Stomach (tissue), 9 donors: ENCODE measurements around the gene CNTN5. TPM values are rescaled to one million over a fixed set of nuclear protein-coding genes. Genes with fewer than 3 reads are reported as not detected.

ENCODE experiments used
- DNase-seq, 2 donors: peaks; one replicate each; pipeline versions ENCODE4 v3.0.0 to v3.0.0-alpha.2; 2013 to 2019
- H3K27ac ChIP-seq, 5 donors: fragments of 200-600 bp in 4 of 5; sonication (generic) in 4 of 5; one replicate each; pipeline ENCODE4 v1.5.1; 2013 to 2019; ENCODE audit warnings: mild to moderate bottlenecking in 1 of 5, moderate library complexity in 1 of 5
- H3K27me3 ChIP-seq, 3 donors: fragments of 200-600 bp; sonication (generic); one replicate each; pipeline ENCODE4 v1.5.1; 2017 to 2019; ENCODE audit warnings: mixed run types in 1 of 3
- H3K36me3 ChIP-seq, 4 donors: fragments of 200-600 bp; sonication (generic); 1 replicate in 3 of 4; 2 replicates in 1 of 4; pipeline ENCODE4 v1.5.1; 2016 to 2019
- H3K4me1 ChIP-seq, 4 donors: fragments of 200-600 bp; sonication (generic); one replicate each; pipeline ENCODE4 v1.5.1; 2016 to 2019
- H3K4me3 ChIP-seq, 4 donors: fragments of 200-600 bp; sonication (generic) in 3 of 4; one replicate each; pipeline ENCODE4 v1.5.1; 2016 to 2019; ENCODE audit warnings: mild to moderate bottlenecking in 1 of 4
- H3K9me3 ChIP-seq, 4 donors: fragments of 200-600 bp; sonication (generic); one replicate each; pipeline ENCODE4 v1.5.1; 2016 to 2019
- CTCF ChIP-seq, 7 experiments: fragments of 450-650 bp in 4 of 7; fragments of 200-600 bp in 3 of 7; sonication (generic) in 3 of 7; IDR thresholded peaks; one replicate each; pipeline ENCODE4 v1.5.1; 2016 to 2019; ENCODE audit warnings: antibody characterized with exemption in 7 of 7, control low read depth in 2 of 7, mild to moderate bottlenecking in 1 of 7
- EP300 ChIP-seq: sonication (generic); formaldehyde crosslinking; IDR thresholded peaks from one replicate; pipeline ENCODE4 v1.6.1; 2017; ENCODE audit warnings: antibody characterized with exemption
- POLR2A ChIP-seq, 4 donors: fragments of 450-650 bp; IDR thresholded peaks; one replicate each; pipeline ENCODE4 v1.6.1; 2016; ENCODE audit warnings: antibody characterized with exemption in 4 of 4, control low read depth in 2 of 4, mild to moderate bottlenecking in 1 of 4, moderate library complexity in 1 of 4
- POLR2AphosphoS5 ChIP-seq, 3 donors: sonication (generic); formaldehyde crosslinking; IDR thresholded peaks; one replicate each; pipeline ENCODE4 v1.6.1; 2016; ENCODE audit warnings: antibody characterized with exemption in 3 of 3
- WGBS, 5 donors: extraction: QIAGEN DNeasy Blood & Tissue Kit in 3 of 5; methylation state at CpG; one replicate each; pipeline versions ENCODE4 v1.1.5 to v1.1.7; 2013 to 2018; 5-methylcytosine and 5-hydroxymethylcytosine counted together
- intact Hi-C: fragments of 100-400 bp; cut with DNase I; formaldehyde crosslinking; loops from one replicate; pipeline ENCODE4 v1.15.1; 2023; ENCODE audit warnings: low total_unique reads
- polyA plus RNA-seq, 3 donors: library from polyadenylated mRNA; stranded (reverse); fragments of 200-250 nt; gene quantifications; one replicate each; pipeline ENCODE4 v1.2.3, GENCODE V29; 2013
- total RNA-seq, 5 donors: library from RNA; depleted of rRNA; stranded (reverse); fragments of >200 nt; gene quantifications; one replicate each; pipeline versions ENCODE4 v1.1.0 to v1.2.3, GENCODE V29; 2014 to 2016
- donor health status: healthy with polysubstance abuse.
- donor health status: Bipolar disorder and iron deficiency.
- donor health status: healthy.

Gene CNTN5
- total and polyA plus RNA-seq, 8 donors = 0.05 to 9.9 TPM; not detected in 6

GRCh38 chr11:99795999-99796398 is 775.2 kb downstream of the CNTN5 start:
- intact Hi-C loops = no loop called here
- Histone ChIP-seq H3K9me3 (peaks cover 0 to 4% (median 0%) of the 10 kb centered on the region in 4 donors), H3K27me3 (no peaks in the 10 kb centered on the region), H3K4me1 (no peaks in the 10 kb centered on the region), H3K36me3 (no peaks in the 10 kb centered on the region), H3K27ac (no peak overlapping the region), H3K4me3 (no peak overlapping the region)
- TF ChIP-seq EP300 = no peak
- TF ChIP-seq CTCF (IDR thresholded peaks at IDR 0.05) = no peak
- no peak for TF ChIP-seq POLR2AphosphoS5 (IDR thresholded peaks at IDR 0.05)
- no peak for TF ChIP-seq POLR2A (IDR thresholded peaks at IDR 0.05)
- WGBS, 5 donors = 69 to 93% (median 79%) methylated on average over 3 of the region's 3 CpGs
- no peak for DNase-seq

DNA sequence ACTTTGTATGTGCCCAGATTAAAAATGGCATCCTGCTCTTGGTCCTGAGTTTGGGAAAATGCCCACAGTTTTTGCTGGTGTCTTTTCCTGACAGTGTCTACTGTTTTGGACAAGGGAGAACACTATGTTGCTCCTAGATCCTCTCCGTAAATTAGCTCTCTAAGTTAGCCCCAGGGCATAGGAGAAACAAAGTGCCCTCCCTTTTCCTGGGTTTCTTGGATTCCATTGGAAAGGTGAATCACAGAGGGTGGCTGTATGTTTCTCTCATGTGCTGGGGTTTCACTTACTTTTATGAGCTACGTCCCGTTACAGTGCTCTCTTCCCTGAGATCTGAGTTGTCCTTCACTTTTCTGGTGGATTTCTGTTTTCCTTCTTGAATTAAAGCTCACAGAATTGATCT is 782.8 kb downstream of the CNTN5 start:
- Histone ChIP-seq H3K36me3 (no peaks in the 10 kb centered on the region), H3K4me1 (no peaks in the 10 kb centered on the region), H3K9me3 (peaks cover 0 to 15% (median 7%) of the 10 kb centered on the region in 4 donors), H3K27me3 (no peaks in the 10 kb centered on the region), H3K27ac (no peak overlapping the region), H3K4me3 (no peak overlapping the region)
- TF ChIP-seq EP300 (no peak), CTCF (IDR thresholded peaks at IDR 0.05) (no peak), POLR2AphosphoS5 (IDR thresholded peaks at IDR 0.05) (no peak), POLR2A (IDR thresholded peaks at IDR 0.05) (no peak)
- WGBS, 5 donors = 82 to 93% (median 86%) methylated on average over 3 of the region's 3 CpGs
- DNase-seq = no peak
- intact Hi-C loops = no loop called here

DNA sequence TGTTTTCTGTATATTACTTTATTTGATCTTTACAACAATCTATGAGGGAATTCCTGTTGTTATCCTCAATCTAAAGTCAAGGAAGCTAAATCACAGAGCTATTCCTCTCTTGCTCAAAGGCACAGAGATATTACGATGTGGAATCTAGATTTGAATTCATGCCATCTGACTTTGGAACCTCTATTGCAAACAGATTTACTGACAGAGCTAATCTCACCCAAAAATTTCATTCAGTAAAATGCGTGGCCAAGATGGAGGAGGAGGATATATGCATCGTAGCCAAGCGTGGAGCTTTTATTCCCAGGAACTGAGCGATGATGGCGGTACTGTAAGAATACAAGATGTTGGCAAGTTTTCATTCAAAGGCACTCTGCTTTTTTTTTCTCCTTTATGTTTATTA is 791.8 kb downstream of the CNTN5 start:
- no peak for DNase-seq
- 88 to 93% (median 91%) methylated on average over 6 of the region's 6 CpGs for WGBS, 5 donors
- Histone ChIP-seq H3K27me3 (no peaks in the 10 kb centered on the region), H3K4me1 (no peaks in the 10 kb centered on the region), H3K9me3 (no peaks in the 10 kb centered on the region), H3K27ac (no peak overlapping the region), H3K4me3 (no peak overlapping the region), H3K36me3 (no peaks in the 10 kb centered on the region)
- TF ChIP-seq POLR2A (IDR thresholded peaks at IDR 0.05) = no peak
- TF ChIP-seq EP300 = no peak
- no peak for TF ChIP-seq POLR2AphosphoS5 (IDR thresholded peaks at IDR 0.05)
- no peak for TF ChIP-seq CTCF (IDR thresholded peaks at IDR 0.05)
- intact Hi-C loops = no loop called here

DNA sequence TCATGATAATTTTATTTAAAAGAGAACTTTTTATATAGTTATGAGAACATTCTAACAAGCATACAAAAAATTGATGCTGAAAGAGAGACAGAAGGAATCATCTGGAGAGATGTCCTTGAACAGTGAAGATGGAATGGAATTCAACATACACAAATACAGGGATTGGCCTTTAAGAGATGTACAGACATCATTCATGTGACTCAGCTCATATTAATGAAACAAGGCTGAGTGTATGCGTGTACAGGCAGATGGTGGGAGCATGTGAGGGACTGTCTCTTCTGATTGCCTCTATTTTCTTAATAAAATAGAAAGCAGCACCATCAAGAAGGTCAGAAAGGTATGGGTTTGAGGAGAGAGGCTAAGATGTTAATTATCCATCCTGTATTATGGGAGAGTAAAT is 793.3 kb downstream of the CNTN5 start:
- Histone ChIP-seq H3K36me3 (no peaks in the 10 kb centered on the region), H3K27me3 (no peaks in the 10 kb centered on the region), H3K9me3 (no peaks in the 10 kb centered on the region), H3K27ac (no peak overlapping the region), H3K4me3 (no peak overlapping the region), H3K4me1 (no peaks in the 10 kb centered on the region)
- intact Hi-C loops = no loop called here
- TF ChIP-seq EP300 (no peak), POLR2A (IDR thresholded peaks at IDR 0.05) (no peak), POLR2AphosphoS5 (IDR thresholded peaks at IDR 0.05) (no peak), CTCF (IDR thresholded peaks at IDR 0.05) (no peak)
- DNase-seq = no peak
- 83 to 90% (median 87%) methylated on average over 1 of the region's 1 CpG for WGBS, 5 donors
